WI38 (cell line): ENCODE data around the gene ARHGAP24.

Source experiments
- H3K4me3 ChIP-seq: 2 replicates; pipeline ENCODE4 v1.5.1; 2011; ENCODE audit warnings: low read depth, mild to moderate bottlenecking, control low read depth, low read length
- CTCF ChIP-seq: IDR thresholded peaks from 2 replicates; pipeline ENCODE4 v1.5.1; 2012; ENCODE audit warnings: low read depth, mild to moderate bottlenecking, control low read depth, low read length

Gene ARHGAP24

GRCh38 chr4:85928775-85929591, 454.0 kb downstream of the ARHGAP24 start:
- TF ChIP-seq CTCF = no peak
- H3K4me3 ChIP-seq = no peak overlapping the region

- TF ChIP-seq CTCF = no peak
- H3K4me3 ChIP-seq = no peak overlapping the region
These were observed 455.2 kb downstream of the ARHGAP24 start for GRCh38 chr4:85929961-85930665.

- TF ChIP-seq CTCF = no peak
- H3K4me3 ChIP-seq = no peak overlapping the region
These were observed 457.7 kb downstream of the ARHGAP24 start for GRCh38 chr4:85932500-85933290.

GRCh38 chr4:85933291-85933640, 458.3 kb downstream of the ARHGAP24 start:
- no peak overlapping the region for H3K4me3 ChIP-seq
- no peak for TF ChIP-seq CTCF

GRCh38 chr4:85937507-85937906, 462.6 kb downstream of the ARHGAP24 start:
- TF ChIP-seq CTCF = no peak
- no peak overlapping the region for H3K4me3 ChIP-seq

- no peak for TF ChIP-seq CTCF
- no peak overlapping the region for H3K4me3 ChIP-seq
These were observed 463.1 kb downstream of the ARHGAP24 start for GRCh38 chr4:85938062-85938461.

- TF ChIP-seq CTCF = no peak
- H3K4me3 ChIP-seq = no peak overlapping the region
These were observed 464.0 kb downstream of the ARHGAP24 start for GRCh38 chr4:85938902-85939301.
